ENCODE measurements around the gene SLC5A2. TPM values are rescaled to one million over a fixed set of nuclear protein-coding genes. Genes with fewer than 3 reads are reported as not detected.
"Not testable (repeated sequence)": the region's sequence is repeated elsewhere in the genome, so short reads cannot be mapped to it uniquely, and the experiment has no call there.

Gene SLC5A2
- total RNA-seq, 2 experiments from 2014 or later: 0.53 to 1.0 TPM

DNA sequence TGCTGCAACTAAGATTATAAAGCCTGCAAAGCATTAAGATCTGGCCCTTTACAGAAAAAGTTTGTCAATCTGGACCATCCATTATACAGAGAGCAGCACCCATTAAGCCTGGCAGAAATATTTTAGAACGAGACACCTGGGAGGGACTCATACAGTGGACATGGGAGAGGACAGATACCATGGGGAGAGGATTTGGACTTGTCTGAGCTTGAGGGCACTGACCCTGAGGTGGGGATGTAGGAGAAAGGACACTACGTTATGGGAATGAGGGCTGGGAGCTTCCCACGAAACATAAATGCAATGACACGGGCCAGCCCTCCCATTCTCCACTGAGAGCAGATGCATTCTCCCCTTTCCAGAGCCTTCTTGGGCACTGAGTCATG lies 19.0 kb downstream of the SLC5A2 start:
- Mint-ChIP-seq H3K27ac (no peak overlapping the region), H3K4me1 (peaks cover 21% of the 10 kb centered on the region), H3K9me3 (no peaks in the 10 kb centered on the region), H3K27me3 (no peaks in the 10 kb centered on the region), H3K4me3 (no peak overlapping the region), H3K36me3 (no peaks in the 10 kb centered on the region)
- no peak for DNase-seq
- ATAC-seq (ENCODE audit: low read depth): no peak
- POLR2A ChIA-PET: no interaction called here

DNA sequence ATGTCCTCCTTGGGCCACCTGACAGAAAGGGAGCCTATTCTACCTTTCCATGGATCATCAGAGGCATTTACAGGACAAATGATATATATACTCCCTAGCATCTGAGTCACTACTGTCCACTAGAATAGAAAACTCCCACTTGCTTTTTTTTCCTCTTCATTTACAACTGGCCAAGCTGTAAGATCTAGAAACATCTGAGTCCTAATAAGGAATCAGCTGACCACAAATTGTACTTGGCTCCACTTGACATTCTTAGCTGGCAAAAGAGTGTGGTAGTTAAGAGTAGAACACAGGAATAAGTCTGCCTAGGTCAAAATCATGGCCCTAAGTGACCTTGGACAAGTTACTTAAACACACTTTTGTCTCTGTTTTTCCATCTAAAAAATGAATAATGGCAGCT lies 20.1 kb downstream of the SLC5A2 start:
- peaks cover 28% of the 10 kb centered on the region for H3K4me1 Mint-ChIP-seq
- H3K27ac Mint-ChIP-seq: no peak overlapping the region
- no peaks in the 10 kb centered on the region for H3K36me3 Mint-ChIP-seq

DNA sequence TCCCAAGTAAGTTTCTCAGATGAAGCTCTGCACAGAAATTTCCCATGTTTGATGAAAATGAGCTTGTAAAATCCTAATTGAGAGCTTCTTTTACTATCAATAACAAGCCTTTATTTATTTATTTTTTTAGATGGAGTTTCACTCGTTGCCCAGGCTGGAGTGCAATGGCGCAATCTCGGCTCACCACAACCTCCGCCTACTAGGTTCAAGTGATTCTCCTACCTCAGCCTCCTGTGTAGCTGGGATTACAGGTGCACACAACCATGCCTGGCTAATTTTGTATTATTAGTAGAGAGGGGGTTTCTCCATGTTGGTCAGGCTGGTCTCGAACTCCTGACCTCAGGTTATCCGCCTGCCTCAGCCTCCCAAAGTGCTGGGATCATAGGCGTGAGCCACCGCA lies 20.6 kb downstream of the SLC5A2 start:
- not testable (repeated sequence) for H3K4me3 Mint-ChIP-seq; H3K36me3 Mint-ChIP-seq; H3K27ac Mint-ChIP-seq; H3K9me3 Mint-ChIP-seq; ATAC-seq (ENCODE audit: low read depth); DNase-seq; H3K27me3 Mint-ChIP-seq
- peaks cover 28% of the 10 kb centered on the region for H3K4me1 Mint-ChIP-seq
- POLR2A ChIA-PET: interaction anchor here (1.3 kb wide), 1 partner anchor 210 kb away, joined by 5 read pairs; a partner anchor contains a TSS

More for the DNA sequence above, 20.1 kb downstream of the SLC5A2 start:
- H3K9me3 Mint-ChIP-seq: no peaks in the 10 kb centered on the region
- no peak for DNase-seq
- no peak overlapping the region for H3K4me3 Mint-ChIP-seq
- no peak for ATAC-seq (ENCODE audit: low read depth)
- POLR2A ChIA-PET: no interaction called here
- H3K27me3 Mint-ChIP-seq: no peaks in the 10 kb centered on the region

DNA sequence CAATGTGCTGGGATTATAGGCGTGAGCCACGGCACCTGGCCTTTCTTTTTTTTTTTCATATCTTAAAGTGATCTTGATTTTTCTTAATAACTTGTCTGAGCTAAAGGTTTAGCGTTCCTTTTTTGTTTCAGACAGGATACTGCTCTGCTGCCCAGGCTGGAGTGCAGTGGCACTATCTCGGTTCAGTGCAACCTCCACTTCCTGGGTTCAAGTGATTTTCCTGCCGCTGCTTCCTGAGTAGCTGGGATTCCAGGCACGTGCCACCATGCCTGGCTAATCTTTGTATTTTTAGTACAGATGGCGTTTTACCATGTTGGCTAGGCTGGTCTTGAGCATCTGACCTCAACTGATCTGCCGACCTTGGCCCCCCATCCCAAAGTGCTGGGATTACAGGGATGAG lies 21.2 kb downstream of the SLC5A2 start:
- POLR2A ChIA-PET: interaction anchor here (1.3 kb wide), 1 partner anchor 209 kb away, joined by 5 read pairs; a partner anchor contains a TSS
- H3K9me3 Mint-ChIP-seq: no peaks in the 10 kb centered on the region

DNA sequence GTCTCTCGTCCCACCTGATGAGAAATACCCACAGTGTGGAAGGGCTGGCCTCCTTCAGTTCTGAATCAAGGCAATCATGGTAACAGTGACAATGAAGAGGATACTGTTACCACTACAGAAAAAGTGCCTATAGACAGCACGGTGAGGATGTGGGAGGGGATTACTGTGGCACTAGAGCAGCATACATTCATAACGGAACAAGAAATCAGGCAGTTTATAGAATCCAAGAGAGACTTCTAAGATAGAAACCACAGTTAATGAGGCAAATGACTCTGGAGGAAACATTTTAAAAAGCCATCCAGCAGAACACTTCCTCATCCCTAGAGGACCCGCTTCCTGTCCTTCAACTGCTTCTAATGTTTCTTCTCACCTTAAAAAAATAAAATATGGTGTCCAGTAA lies 22.6 kb downstream of the SLC5A2 start:
- H3K36me3 Mint-ChIP-seq: no peaks in the 10 kb centered on the region
- no peak overlapping the region for H3K4me3 Mint-ChIP-seq
- H3K27ac Mint-ChIP-seq: peak overlapping the region; percentile 35
- H3K27me3 Mint-ChIP-seq: no peaks in the 10 kb centered on the region
- POLR2A ChIA-PET: no interaction called here
- peaks cover 37% of the 10 kb centered on the region for H3K4me1 Mint-ChIP-seq
- ATAC-seq (ENCODE audit: low read depth) (peak; percentile 20), DNase-seq (no peak)
- no peaks in the 10 kb centered on the region for H3K9me3 Mint-ChIP-seq

More for the DNA sequence above, 21.2 kb downstream of the SLC5A2 start:
- DNase-seq (no peak), ATAC-seq (ENCODE audit: low read depth) (no peak)
- Mint-ChIP-seq H3K36me3 (no peaks in the 10 kb centered on the region), H3K4me1 (peaks cover 34% of the 10 kb centered on the region), H3K4me3 (no peak overlapping the region), H3K27me3 (no peaks in the 10 kb centered on the region), H3K27ac (peak overlapping the region; percentile 9)

DNA sequence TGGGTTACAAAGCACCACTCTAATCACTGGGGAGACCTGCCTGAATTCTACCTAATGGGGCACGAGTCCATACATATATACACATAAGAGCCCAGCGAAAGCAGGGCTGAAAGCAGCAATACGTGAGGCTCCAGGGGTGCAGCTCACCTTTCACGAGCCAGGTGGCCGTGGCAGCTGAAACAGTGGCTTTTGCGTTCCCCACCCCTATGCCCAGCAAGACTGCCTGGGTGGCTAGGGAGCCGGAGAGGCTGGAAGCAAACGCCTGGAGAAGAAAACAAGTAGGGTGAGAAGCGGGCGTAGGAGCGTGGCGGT lies 24.6 kb downstream of the SLC5A2 start:
- peak overlapping the region; percentile 95 for H3K27ac Mint-ChIP-seq
- POLR2A ChIA-PET: interaction anchor here (0.5 to 2.3 kb wide), 9 partner anchors 9 to 206 kb away, joined by 3 to 16 read pairs (median 5); partner anchors contain the start of gene ARMC5
- peaks cover 3% of the 10 kb centered on the region for H3K9me3 Mint-ChIP-seq
- DNase-seq (no peak), ATAC-seq (ENCODE audit: low read depth) (peak; percentile 8)
- peaks cover 37% of the 10 kb centered on the region for H3K4me1 Mint-ChIP-seq
- peak overlapping the region; percentile 90 for H3K4me3 Mint-ChIP-seq
- H3K36me3 Mint-ChIP-seq: no peaks in the 10 kb centered on the region
- H3K27me3 Mint-ChIP-seq: no peaks in the 10 kb centered on the region

DNA sequence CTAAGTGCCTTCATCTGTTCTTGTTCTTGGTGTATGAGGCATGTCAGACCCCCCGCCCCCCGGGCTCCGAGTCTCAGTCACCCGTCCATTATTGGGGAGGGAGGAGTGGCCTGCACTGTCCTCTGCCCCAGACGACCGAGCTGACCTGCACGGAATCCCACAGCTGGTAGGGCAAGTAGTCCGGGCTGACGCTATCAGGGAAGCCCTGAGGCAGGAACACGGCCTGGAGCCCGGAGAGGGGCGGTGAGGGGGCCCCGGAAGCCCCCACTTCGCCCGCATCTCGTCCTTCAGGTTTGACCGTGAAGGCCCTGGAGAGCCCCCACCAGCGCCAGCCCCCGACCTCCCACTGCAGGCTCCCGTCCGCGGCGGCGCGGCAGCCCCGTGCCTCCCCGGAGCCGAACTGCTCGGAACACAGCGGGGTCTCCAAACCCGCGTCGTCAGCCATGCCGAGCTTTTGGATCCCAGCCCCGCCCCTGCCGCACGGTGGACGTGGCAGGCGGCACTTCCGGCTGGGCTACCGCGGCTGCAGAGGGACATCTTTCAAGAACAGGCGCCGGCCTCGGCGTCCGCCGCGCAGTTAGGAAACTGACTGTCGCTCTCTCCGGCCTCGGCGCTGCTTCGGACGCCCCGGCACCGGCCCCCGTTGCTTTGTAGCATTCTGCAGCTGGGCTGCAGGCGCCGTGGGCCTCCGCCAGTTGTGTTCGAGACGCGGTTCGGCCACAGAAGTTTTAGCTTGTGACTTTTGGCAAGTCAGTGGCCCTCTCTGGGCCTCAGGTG lies 25.2 kb downstream of the SLC5A2 start, which contains the start of gene RUSF1:
Gene RUSF1, minus strand, starts transcription at position 463 of the 777 bp plus-strand sequence. Its CDS starts 18 bp downstream, at position 445.
- peaks cover 3% of the 10 kb centered on the region for H3K9me3 Mint-ChIP-seq
- ATAC-seq (ENCODE audit: low read depth) (peak; percentile 88), DNase-seq (peak; percentile 90)
- H3K36me3 Mint-ChIP-seq: no peaks in the 10 kb centered on the region
- peak within 1 kb of the TSS; percentile 90 for H3K4me3 Mint-ChIP-seq
- POLR2A ChIA-PET: interaction anchor here (0.7 to 2.3 kb wide), 9 partner anchors 10 to 365 kb away, joined by 3 to 16 read pairs (median 5); partner anchors contain the start of genes ARMC5 and ZNF267
- H3K27me3 Mint-ChIP-seq: no peaks in the 10 kb centered on the region
- H3K27ac Mint-ChIP-seq: peak within 1 kb of the TSS; percentile 95
- peaks cover 36% of the 10 kb centered on the region for H3K4me1 Mint-ChIP-seq

DNA sequence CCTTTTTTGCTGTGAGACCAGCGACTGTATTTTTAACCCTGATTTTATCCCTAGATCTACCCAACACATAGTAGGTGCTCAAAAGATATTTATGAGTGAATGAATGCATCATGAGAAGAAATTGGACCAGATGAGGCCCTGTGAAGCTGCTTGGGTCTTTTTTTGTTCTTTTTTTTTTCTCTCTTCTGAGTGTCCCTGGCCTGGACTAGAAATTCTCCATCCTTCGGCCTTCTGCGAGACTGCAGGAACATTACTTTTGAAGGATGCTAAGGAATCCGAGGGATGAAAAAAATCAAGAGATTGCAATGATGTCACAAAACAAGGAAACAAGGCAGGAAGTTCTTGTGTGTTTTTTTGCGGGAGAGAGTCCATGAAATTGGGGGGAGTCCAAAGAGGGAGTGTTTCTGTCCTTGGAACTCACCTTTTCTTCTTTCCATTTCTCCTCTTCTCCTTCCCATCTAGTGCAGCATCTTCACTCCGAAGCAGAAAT lies 25.8 kb downstream of the SLC5A2 start:
- Mint-ChIP-seq H3K4me3 (peak overlapping the region; percentile 90), H3K9me3 (peaks cover 3% of the 10 kb centered on the region), H3K27ac (peak overlapping the region; percentile 95), H3K4me1 (peaks cover 36% of the 10 kb centered on the region), H3K36me3 (no peaks in the 10 kb centered on the region), H3K27me3 (no peaks in the 10 kb centered on the region)
- no peak for DNase-seq
- no peak for ATAC-seq (ENCODE audit: low read depth)
- POLR2A ChIA-PET: interaction anchor here (1.0 to 2.3 kb wide), 8 partner anchors 15 to 365 kb away, joined by 3 to 16 read pairs (median 5); partner anchors contain the start of genes ARMC5 and ZNF267

DNA sequence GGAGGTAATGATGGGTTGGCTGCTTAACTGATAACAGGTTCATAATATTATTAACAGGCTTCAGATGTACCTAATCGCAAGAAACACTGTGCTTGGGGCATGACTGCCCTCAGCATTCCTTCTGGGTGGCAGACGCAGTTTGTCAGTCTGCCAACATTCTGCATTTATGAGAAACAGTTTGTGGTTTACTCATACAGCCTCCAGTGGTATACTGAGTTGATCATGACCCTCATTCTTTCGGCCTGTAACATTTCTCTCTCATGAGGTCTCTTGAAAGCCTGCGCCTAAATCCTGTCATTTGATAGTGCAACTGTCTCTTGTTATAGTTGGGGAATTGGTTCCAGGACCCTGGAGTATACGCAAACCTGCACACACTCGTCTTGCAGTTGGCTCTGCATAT lies 30.2 kb downstream of the SLC5A2 start:
- ATAC-seq (ENCODE audit: low read depth): no peak
- POLR2A ChIA-PET: no interaction called here
- H3K9me3 Mint-ChIP-seq: peaks cover 9% of the 10 kb centered on the region
- H3K27me3 Mint-ChIP-seq: no peaks in the 10 kb centered on the region
- H3K27ac Mint-ChIP-seq: no peak overlapping the region
- no peaks in the 10 kb centered on the region for H3K36me3 Mint-ChIP-seq
- H3K4me1 Mint-ChIP-seq: peaks cover 9% of the 10 kb centered on the region
- no peak overlapping the region for H3K4me3 Mint-ChIP-seq
- DNase-seq: no peak

DNA sequence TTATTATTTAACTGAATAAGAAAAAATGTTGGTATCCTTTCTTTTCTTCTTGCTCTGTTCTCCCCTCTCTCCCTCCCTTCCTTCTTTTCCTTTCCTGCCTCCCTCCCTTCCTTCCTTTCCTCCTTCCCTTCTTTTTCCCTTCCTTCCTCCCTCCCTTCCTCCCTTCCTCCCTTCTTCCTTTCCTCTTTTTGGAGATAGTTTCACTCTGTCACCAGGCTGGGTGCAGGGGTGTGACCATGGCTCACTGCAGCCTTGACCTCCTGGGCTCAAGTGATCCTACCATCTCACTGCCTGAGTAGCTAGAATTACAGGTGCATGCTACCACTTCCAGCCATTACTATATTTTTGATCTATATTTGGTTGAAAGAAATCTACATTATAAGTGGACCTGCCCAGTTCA lies 31.0 kb downstream of the SLC5A2 start:
- no peak for ATAC-seq (ENCODE audit: low read depth)
- H3K4me3 Mint-ChIP-seq: no peak overlapping the region
- POLR2A ChIA-PET: no interaction called here
- no peak overlapping the region for H3K27ac Mint-ChIP-seq
- H3K27me3 Mint-ChIP-seq: no peaks in the 10 kb centered on the region
- H3K9me3 Mint-ChIP-seq: peaks cover 9% of the 10 kb centered on the region
- no peak for DNase-seq
- no peaks in the 10 kb centered on the region for H3K36me3 Mint-ChIP-seq
- H3K4me1 Mint-ChIP-seq: peaks cover 6% of the 10 kb centered on the region

DNA sequence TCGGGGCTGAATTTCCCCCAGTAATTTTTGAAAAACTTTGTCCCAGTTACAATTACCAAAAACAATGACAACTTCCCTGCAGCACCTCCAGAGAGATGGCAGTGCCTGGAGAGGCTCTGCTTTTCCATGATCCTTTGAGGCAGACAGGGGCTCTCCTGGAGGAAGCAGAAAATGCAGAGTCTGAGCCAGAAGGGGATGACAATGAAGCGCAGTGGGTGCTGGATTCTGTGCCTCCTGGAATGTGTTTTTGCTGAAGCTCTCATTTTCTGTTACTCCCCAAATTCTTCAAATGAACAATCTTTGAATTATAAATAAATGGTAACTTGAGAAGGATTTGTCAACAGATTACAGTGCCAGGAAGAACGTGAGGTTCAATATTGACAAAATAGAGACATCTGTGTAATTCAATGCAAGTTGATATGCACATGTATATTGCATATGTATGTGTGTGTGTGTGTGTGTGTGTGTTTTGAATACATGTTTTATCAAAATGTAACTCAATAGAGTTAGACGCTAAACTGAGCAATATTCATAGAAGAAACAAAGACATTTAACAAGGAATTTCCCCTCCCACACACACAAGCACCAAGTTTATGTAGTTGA lies 35.0 kb downstream of the SLC5A2 start:
- Mint-ChIP-seq H3K36me3 (no peaks in the 10 kb centered on the region), H3K9me3 (peaks cover 6% of the 10 kb centered on the region), H3K4me1 (no peaks in the 10 kb centered on the region), H3K27me3 (no peaks in the 10 kb centered on the region), H3K4me3 (no peak overlapping the region), H3K27ac (no peak overlapping the region)
- DNase-seq: no peak
- POLR2A ChIA-PET: no interaction called here
- ATAC-seq (ENCODE audit: low read depth): no peak

DNA sequence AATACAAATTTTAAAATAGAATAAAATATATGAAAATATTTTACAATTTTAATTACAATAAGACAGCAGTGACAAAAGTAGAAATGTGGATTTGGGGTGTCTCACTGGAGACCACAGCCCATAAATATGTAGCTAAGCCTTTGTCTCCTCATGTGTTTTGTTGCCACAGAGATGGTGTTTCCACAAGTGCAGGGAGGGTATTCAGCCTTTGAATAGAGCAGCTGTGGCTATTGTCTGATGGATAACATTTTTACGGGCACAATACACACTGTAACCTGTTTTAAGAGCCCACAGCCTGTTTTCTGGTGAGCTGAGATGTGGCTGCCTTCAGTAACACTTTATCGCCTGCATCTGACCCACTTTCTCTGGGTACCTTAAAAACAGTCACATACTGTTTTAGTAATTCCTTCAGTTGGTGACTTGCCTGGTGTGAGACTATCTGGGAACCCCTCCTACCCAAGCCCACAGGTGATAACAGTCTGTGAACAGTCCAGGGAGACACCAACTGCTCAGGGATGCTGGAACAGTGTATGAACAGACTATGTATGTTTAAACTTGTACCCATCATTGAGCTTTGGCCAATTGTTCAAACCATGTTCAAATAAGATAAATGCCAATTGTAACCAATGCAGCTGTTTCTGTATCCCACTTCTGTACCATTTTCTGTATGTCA lies 37.0 kb downstream of the SLC5A2 start:
- H3K27me3 Mint-ChIP-seq: no peaks in the 10 kb centered on the region
- no peaks in the 10 kb centered on the region for H3K36me3 Mint-ChIP-seq
- DNase-seq (no peak), ATAC-seq (ENCODE audit: low read depth) (no peak)
- POLR2A ChIA-PET: interaction anchor here (0.6 kb wide), 1 partner anchor 50 kb away, joined by 6 read pairs; no protein-coding TSS in a partner anchor
- H3K9me3 Mint-ChIP-seq: peaks cover 6% of the 10 kb centered on the region
- H3K27ac Mint-ChIP-seq: no peak overlapping the region
- H3K4me3 Mint-ChIP-seq: no peak overlapping the region
- no peaks in the 10 kb centered on the region for H3K4me1 Mint-ChIP-seq

DNA sequence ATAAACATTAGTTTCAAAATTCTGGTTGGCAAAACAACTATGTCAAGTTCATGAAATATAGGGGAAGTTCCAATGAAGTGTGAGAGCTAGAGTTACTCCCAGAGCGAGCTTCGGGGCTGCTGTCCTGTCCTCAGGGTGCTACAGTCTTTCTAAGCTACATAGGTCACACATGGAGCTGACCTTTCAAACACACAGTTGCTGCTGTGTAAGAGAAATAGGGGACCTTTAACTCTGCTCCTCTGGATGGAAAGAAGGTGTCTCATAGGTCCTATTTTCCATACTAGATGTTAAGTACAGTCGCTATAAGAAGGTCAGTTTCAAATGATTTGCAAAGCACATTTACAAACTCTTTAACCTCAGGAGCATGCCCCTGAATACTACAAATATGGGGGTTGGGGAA lies 38.4 kb downstream of the SLC5A2 start:
- no peak overlapping the region for H3K4me3 Mint-ChIP-seq
- POLR2A ChIA-PET: no interaction called here
- H3K27me3 Mint-ChIP-seq: no peaks in the 10 kb centered on the region
- H3K9me3 Mint-ChIP-seq: peaks cover 5% of the 10 kb centered on the region
- no peaks in the 10 kb centered on the region for H3K4me1 Mint-ChIP-seq
- no peak overlapping the region for H3K27ac Mint-ChIP-seq
- no peak for DNase-seq
- no peaks in the 10 kb centered on the region for H3K36me3 Mint-ChIP-seq
- no peak for ATAC-seq (ENCODE audit: low read depth)
